NCI-H1048 (cell line): ENCODE measurements around the gene SUB1.
"Not testable (repeated sequence)": the region's sequence is repeated elsewhere in the genome, so short reads cannot be mapped to it uniquely, and the experiment has no call there.

Experiments
- DNase-seq: peaks from one replicate; lab custom pipeline; 2025; lab: John Stamatoyannopoulos, UW

SUB1 gene

DNA sequence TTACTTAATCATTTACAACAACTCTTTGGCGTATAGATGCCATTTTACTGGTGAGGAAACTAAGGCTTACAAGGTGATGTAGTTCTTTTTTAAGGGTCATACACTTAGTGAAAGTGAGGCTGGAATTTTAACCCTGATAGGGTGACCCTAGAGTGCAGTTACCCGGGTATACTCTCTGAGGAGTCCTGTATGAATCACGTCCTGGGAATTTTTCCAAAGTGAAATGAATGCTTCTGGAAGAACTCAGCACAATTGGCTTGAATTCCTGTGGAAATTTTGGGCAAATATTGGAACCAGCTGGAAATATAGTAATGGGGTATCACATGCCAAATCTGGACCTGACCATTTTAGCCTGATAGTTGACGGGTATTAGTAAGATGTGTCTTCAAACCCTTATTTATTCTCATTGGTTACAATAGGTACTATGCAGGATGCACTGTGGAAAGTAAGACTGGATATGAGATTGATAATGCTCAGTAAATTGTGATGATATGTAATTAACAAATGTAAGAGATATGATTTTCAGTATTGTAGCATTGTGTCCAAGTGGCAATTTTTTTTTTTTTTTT, 14.8 kb downstream of the SUB1 start:
- no peak for DNase-seq

DNA sequence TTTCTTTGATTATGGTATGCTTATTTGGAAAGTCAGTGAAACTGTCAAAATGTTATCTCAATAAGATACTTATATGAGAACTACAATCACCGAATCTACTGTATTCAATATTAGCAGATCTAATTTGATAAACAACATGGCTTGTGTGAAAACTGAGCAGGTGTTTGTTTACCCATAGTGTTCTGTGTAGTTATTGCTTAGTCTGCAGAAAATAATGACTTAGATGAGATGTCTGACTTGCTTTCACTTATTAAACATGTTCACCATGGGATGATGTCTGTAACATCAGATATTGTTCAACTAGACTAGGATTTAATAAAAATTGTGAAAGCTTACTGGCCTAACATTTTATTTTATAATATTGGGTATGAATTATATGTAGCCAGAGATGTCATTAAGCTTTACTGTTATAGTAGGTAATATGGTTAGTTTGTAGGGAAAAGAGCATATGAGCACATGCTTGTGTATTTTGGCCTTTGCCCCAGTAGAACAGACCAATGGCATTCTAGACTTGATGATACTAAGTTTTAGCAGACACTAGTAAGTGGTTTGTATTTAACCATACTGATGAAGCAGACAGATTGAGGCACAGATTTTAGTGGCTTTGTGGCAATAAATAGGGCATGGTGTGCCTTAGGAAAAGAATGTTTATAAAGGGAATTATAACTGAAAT, 16.4 kb downstream of the SUB1 start:
- no peak for DNase-seq

DNA sequence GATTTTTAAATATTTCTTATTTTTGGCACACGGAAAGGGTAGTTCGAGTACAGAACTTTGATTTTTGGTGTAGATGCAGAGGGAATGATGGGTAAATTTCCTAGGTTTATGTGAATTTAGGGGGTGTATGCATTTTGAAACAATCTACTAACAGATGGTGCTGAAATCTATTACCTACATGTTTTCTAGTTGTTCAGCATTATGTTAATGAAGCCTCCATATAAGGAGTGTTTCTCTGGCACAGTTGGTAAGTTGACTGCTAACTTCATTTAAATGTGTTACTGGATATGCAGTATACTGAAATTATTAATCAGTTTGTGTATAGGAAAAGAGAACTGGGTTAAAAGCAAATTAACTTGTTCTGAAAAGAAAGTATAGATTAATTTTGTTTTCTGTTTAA, 17.5 kb downstream of the SUB1 start:
- DNase-seq, result no peak

DNA sequence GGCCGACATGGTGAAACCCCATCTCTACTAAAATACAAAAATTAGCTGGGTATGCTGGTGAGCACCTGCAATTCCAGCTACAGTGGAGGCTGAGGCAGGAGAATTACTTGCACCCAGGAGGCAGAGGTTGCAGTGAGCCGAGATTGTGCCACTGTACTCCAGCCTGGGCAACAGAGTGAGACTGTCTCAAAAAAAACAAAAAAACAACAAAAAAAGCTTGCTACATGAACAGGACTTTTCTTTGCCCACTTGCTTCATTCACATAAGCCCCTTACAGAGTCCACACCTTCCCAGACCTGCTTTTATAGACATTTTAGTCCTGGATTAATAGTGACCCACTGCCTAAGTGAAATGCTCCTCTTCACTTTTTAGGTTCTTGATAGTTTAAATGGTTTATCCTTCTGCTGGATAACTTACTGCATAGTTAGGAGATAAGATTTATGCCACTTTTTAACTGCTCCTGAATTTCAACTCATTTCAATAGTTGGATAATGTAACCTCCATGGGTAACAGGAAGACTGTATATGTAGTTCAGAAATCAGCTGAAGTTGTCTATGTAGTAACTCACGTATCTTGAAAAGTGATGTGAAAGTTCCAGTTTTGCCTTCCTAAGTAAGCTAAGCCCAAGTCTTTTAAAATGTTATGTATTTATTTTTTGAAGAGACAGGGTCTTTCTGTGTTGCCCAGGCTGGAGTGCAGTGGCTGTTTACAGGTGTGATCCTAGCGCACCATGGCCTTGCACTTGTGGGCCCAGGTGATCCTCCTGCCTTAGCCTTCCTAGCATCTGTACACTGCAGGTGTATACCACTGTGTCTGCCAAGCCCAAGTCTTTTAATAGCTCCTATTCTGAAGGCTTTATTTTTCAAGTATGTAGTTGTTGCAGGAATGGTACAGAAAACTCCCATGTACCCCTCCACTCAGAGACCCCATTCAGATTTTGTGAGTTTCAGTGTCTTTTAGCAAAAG, 19.7 kb downstream of the SUB1 start:
- no peak for DNase-seq

DNA sequence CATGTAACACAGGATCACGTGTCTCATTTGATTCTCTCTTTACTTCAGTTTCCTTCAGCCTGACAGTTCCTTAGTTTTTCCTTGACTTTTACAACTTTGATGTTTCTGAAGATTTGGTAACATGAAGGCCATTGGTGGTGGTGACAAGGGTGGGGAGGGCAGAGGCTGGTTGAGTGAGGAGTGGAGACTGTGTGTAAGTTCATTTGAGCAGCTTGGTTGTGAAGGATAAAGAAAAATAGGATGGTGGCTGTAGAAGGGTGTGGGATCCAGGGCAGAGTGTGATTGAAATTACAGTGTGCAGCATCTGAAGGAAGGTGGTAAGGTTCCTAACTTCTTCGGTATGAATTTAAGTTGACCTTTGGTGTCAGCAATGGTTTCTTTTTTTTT, 20.4 kb downstream of the SUB1 start:
- no peak for DNase-seq

DNA sequence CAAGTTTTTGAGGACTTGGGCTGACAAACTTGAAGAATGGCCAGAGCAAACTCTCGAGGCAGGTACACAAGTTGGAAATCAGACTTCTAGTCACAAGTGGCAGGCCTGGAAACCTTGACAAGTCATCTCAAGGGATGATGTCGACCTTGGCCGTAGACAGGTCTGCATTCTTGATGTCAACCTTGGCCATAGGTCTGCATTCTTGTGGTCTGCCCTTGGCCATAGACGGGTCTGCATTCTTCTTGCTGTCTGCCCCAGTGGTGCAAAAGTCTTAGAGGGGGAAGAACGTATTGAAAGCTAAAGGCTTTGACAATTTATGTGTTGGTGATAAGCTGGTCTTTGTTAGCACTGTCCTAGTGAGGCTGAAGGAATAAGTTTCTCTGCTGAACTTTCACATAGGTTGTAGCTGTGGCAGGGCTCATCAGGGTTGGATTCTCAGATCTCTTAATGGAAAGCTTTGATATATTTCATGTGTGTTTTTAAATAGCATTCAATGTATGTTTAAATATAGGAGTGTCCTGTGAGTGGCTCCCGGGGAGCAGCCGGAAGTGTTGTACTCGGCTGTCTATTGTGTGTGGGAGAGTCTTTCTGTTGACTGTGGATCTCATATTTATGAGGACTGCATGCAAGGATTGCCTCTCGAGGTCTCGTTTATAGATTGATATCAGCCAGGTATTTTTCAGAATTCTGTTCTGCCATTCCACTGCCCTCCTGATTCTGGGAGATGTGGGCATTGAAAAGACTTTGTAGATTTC, 27.0 kb downstream of the SUB1 start:
- no peak for DNase-seq

DNA sequence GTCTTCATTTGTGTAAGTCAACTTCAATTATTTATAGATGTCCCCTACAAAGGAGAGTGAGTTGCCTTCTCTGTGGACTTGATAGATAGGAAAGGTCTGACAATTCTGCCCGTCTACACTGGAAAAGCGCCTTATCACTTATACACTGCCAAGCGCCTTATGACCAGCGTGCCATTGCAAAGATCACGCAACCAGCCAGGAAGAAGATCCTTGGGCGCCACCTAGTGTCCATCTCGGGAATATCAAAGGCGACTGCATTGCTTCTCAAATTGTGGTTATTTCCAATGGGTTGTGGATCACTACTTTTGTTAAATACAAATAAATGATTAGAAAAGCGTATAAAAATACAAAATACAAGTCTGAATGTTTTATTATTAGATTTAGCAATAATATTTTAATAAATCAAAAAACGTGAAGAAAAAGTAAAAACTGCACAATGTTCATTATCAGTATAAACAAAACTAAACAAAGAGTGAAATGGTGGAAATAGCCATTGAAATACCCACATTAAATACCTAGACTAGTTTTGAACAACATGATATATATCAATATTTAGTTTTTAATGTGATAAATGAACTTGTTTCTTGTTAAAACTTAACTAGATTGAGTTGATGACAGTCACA, 27.8 kb downstream of the SUB1 start:
- peak; percentile 63 for DNase-seq

DNA sequence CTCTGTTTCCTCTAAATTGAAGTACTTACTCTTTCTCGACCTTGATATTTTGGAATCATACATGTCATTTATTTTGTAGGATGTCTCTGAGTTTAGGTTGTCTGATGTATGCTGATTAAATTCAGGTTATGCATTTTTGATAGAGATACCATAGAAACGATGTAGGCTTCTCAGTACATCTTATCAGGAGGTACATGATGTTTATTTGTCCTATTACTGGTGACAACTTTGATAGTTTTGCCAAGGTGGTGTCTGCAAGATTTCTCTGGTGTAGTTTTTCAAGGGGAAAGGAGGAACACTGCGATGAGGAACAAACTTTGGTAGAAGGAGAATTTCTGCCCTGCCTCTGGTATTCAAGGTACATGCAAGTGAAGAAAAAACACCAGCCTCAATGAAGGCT, 29.9 kb downstream of the SUB1 start:
- DNase-seq, result no peak

DNA sequence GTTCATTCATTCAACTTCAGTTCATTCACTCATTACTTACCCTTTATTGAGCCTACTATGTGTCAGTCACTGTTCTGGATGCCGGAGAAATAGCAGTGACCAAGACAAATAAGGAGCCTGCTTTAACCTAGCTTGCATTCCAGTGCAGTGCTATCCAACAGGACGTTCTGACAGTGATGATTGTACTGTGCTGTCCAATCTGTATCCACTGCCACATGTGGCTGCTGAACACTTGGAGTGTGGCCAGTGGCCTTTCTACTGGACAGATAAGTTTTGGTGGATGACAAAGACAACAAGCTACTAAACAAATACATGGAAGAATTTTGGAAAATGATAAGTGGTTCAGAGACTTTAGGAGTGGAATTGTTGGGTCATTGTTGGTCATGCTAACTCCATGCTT, 33.6 kb downstream of the SUB1 start:
- no peak for DNase-seq

DNA sequence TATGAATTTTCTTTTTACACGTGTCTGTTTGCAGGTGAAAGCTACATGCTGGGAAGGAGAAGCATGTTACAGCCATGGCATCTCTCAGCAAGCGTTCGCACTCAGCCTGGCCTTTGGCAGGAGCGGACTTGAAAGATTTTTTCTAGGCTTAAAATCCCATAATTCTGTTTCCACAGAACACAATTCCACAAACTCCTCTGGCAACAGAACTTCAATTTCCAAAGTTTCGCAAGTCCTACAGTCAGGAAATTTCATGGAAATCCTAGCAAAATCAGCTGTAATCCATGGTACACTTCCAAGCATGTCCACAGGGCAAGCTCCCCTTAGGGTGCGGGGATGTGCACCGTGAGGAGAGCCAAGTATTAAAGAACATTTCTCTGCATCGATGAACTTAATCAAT, 35.9 kb downstream of the SUB1 start:
- DNase-seq, result no peak

DNA sequence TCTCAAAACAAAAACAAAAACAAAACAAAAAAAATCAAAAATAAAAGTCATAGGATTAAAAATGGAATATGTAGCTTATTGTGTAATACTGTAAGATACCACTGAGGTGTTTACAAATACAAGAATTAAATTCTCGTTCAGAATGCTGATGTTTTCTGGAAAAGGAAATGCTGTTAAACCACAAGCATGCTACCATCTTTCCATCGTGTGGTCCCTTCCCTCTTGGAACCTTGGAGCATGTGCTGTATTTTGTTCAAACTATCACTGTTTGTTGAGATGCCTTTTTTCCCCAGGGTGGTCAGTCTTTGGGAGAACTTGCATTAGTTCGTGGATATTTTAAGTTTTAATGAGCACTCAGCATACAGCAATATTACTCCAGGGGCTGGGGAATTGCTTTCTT, 39.7 kb downstream of the SUB1 start:
- no peak for DNase-seq

DNA sequence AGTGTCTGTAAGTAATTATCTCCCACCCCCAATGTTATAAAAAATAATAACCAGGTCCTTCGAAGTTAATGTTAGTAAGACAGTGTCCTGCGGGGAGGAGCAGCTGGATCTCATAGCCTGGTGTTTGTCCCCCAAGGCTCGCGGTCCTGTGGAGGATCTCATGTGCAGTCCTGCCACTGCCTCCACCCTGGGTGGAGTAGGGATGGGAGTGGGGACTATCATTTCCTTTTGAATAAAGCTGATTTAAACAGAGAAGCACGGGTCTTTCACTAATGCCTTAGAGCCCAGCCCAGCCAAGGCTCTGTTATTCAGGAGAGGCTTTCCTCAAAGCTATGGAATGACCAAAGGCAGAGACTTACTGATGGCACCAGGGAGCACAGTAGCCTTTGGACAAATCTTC, 40.2 kb downstream of the SUB1 start:
- no peak for DNase-seq

DNA sequence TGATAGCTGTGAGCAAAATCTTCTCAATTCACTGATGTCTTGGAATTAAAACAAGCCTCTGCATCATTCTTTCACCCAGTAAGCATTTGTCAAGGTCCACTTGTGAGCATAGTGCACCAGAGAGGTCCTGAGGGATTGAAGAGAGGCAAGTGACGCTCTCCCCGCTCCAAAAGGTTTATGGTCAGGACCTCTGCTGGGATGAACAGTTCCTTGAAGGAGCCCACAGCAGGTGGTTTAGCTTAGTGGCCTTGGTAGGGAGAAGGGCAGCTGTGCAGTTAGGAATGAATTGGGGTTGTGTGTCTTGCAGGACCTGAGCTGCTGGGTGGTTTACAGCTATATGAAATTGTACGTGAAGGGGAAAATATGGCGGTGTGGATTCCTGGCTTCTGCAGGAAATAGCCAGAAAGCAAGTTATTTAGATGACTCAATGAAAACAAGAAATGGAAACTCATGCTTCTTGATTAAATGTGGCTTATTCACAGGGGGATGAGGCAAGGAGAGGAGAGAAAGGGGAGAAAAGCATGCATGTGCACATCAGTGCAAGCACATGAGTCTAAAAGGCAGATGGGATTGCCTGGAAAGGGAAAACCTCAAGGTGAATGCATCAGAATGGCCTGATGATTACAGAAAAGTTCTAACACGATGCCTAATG, 42.0 kb downstream of the SUB1 start:
- DNase-seq, result no peak

DNA sequence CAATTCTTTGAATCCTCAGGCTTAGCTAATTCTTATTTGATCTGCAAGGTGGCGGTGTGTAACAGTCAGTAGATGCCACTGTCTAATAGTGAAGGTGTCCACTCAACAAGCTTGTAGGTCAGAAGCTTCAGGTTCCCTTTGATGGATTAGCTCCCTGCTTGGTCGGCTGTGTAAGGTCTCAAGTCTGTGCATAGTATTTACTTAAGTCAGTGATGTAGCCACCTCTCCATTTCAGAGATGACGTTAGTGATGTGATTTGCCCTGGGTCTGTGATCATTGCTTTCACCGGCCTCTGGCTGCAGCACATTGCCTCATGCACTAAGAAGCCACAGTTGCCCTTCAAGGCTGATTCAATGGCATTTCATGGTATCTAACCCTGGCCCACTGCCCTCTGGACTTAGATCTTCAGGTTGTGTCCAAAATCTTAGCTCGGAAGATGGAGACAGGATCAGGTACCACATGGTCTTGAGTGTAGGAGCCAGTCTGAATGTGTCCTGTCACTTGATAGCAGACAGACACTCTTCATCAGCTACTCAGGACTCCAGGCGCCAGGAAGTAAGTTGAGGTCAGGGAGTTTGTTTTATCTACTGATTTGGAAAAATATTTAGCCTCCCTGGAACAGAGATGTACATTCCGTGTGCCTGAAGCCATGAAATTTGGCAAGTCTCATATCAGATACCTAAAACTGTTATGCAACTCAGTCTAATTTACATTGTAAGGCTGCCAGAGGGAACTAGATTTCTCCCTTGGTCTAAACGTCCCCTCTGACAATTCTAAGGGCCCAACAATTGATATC, 42.9 kb downstream of the SUB1 start:
- no peak for DNase-seq

DNA sequence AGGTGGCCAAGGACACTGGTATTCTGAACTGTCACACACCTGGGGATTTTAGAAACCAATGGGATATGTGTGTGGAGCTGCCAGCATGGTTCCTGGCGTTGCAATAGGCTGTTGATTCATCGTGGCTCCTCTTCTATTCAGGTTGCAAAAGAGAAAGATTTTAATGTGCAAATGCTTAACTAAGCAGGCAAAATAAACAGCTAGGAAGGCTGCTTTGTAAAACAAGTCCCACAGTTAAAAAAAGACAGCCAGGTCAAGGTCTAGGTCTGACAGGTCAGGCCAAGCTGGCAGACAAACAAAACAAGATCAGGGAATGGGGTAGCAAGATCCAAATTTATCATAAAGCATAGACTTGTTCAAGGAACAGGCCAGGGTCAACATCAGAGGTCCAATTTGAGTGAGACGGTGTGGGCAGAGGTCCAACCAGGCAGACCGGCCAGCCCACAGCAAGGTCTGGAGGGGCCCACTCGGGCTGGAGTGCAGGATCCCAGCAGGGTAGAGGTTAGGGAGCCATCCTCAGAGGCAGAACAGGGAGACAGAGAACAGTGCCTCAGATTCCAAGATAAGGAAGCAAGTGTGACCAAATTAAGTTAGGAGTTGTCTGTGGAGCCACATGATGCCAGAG, 45.6 kb downstream of the SUB1 start:
- no peak for DNase-seq

DNA sequence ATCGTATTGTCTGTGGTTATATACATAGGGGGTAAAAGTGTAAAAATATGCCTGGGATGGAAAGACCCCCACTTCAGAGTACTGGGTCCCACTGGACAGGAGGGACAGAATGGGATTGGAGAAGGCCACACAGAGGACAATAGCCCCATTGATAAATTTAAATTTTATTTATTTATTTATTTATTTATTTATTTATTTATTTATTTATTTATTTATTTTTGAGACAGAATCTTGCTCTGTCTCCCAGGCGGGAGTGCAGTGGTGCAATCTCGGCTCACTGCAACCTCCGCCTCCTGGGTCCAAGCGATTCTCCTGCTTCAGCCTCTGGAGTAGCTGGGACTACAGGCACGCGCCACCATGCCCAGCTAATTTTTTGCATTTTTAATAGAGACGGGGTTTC, 47.7 kb downstream of the SUB1 start:
- not testable (repeated sequence) for DNase-seq

DNA sequence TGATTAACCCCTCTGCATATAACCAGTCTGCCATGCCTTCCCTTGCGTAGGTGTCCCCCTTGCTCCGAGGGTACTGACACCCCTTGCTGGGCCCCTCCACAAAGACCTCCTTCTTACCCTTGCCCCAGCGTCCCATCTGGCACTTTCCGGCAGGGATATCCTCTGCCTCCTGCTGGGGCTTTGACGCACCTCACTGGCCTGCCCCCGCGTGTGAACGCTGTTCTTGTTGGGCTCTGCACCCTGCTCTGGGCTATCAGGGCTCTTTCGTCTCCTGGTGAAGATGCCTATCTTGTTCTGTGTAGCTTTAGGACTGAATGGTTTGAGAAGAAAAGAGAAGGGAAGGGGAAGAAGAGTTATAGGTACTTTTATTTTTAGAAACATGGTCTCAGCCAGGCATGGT, 53.0 kb downstream of the SUB1 start:
- DNase-seq, result no peak

DNA sequence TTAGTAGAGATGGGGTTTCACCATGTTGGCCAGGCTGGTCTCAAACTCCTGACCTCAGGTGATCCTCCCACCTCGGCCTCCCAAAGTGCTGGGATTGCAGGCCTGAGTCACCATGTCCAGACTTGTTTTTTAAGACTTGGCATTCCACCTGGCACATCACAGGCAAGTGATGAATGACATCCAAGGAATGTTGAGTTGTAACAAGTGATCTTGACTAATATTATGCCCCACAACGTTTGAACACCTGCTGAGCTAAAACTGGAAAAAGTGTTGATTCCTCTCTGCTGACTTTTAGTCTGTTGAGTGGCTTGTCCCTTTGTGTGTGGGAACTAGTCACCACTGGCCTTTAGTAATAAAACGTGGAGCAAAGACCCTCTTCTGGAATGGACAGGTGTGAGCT, 54.6 kb downstream of the SUB1 start:
- no peak for DNase-seq

DNA sequence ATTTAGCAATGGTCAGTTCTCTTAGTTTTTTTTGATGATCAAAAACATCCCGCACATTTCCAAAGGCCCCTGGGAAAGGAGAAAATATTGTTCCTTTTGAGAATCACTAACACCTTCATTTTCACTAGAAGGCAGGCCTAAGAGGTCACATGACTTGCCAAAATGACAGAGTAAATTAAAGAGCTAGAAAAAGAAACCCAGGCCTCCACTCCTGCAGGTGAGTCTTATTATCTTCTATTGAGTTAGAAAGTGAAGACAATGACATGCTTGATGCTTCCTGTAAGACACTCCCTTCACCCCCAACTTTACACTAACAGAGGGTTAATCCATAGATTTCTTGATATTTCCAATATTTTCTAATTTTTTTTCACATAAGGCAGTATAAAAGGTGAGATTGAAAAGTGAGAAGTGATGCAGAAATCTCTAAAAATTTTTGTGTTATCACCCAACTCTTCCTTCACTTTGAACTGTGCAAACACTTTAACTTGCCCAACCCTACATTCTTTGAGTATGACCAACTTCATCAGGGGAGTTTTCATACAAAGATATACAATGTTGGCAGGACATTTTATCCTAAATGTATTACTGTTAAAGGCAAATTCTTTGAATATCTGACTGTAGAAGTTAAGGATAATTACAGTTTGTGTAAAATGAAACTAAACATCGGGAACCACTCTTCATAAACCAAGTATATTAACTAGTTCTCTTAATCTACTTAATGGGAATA, 57.1 kb downstream of the SUB1 start:
- no peak for DNase-seq
